HL-60 (cell line): ENCODE results near the gene SNTB2.

ENCODE experiments used
- CTCF ChIP-seq: IDR thresholded peaks from one replicate; pipeline ENCODE4 v1.5.1; 2011; ENCODE audit warnings: low read length, control low read depth, inconsistent platforms; ENCODE audit not compliant: insufficient read depth
- POLR2AphosphoS5 ChIP-seq: IDR thresholded peaks from 2 replicates; pipeline ENCODE4 v1.6.1; 2012; ENCODE audit warnings: low read depth

DNA sequence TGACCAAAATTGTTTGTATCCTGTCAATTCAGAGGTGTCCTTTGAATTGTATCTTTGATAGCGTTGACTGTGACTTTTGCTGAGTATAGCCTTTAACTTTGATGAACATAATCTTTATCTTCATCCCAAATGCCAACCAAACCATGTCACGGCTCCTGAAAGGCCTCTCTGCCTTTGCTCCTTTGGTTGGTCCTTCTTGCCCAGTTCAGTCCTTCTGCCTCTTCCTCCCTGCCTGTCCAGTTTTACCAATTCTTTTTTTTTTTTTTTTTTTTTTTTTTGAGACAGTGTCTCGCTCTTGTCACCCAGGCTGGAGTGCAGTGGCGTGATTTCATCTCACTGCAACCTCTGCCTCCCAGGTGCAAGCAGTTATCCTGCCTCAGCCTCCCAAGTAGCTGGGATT lies 111.3 kb downstream of the SNTB2 start:
- TF ChIP-seq CTCF, result no peak
- TF ChIP-seq POLR2AphosphoS5, result no peak
